GM12891 (cell line): ENCODE results near the gene NCKAP5L.

Experiments used
- PAX5 ChIP-seq: IDR thresholded peaks from 2 replicates; pipeline ENCODE4 v1.6.1; 2011; ENCODE audit warnings: low read length, moderate library complexity, mild to moderate bottlenecking; ENCODE audit not compliant: insufficient read depth, severe bottlenecking
- POLR2A ChIP-seq: IDR thresholded peaks from 2 replicates; pipeline ENCODE4 v1.6.1; 2011; ENCODE audit warnings: low read depth, low read length, control low read depth
- POLR2AphosphoS5 ChIP-seq: IDR thresholded peaks from 2 replicates; pipeline ENCODE4 v1.6.1; 2011; ENCODE audit warnings: low read depth, low read length, control low read depth
- SPI1 ChIP-seq: IDR thresholded peaks from 2 replicates; pipeline ENCODE4 v1.6.1; 2011; ENCODE audit warnings: low read depth, low read length, control low read depth
- TAF1 ChIP-seq: IDR thresholded peaks from 2 replicates; pipeline ENCODE4 v1.6.1; 2011; ENCODE audit warnings: low read depth, low read length, control low read depth

GRCh38 chr12:49806877-49807276 lies 21.3 kb downstream of the NCKAP5L start:
- TF ChIP-seq POLR2A (no peak), POLR2AphosphoS5 (no peak), TAF1 (no peak), SPI1 (no peak), PAX5 (no peak)
